SU-DHL-6 (cell line): Measurements from ENCODE around the gene FBXL15.

Experiments used
- H2AFZ ChIP-seq: fragments of 200-600 bp; sonication (generic); 2 replicates; pipeline ENCODE4 v1.6.1; 2014; ENCODE audit warnings: low read depth, mild to moderate bottlenecking, moderate library complexity, mixed read lengths, antibody characterized with exemption, low read length; ENCODE audit not compliant: severe bottlenecking
- H3F3A ChIP-seq: fragments of 200-600 bp; shearing (Covaris generic); 2 replicates; pipeline ENCODE4 v1.6.0; 2016; ENCODE audit warnings: antibody characterized with exemption, mild to moderate bottlenecking; ENCODE audit not compliant: insufficient read depth
- H3K27ac ChIP-seq: fragments of 200-600 bp; sonication (generic); 2 replicates; pipeline ENCODE4 v1.5.1; 2016; ENCODE audit warnings: low read depth, mild to moderate bottlenecking, low read length, moderate library complexity, mixed read lengths
- H3K27me3 ChIP-seq: fragments of 200-600 bp; sonication (generic), shearing (Covaris generic); 2 replicates; pipeline ENCODE4 v1.6.0; 2014; ENCODE audit warnings: mild to moderate bottlenecking, low read length
- H3K36me3 ChIP-seq: fragments of 200-600 bp; sonication (generic); 2 replicates; pipeline ENCODE4 v1.6.1; 2014; ENCODE audit warnings: mild to moderate bottlenecking, low read length, mixed read lengths
- H3K4me2 ChIP-seq: fragments of 300-600, 200-600 bp; shearing (Covaris generic), sonication (generic); 2 replicates; pipeline ENCODE4 v1.6.0; 2014; ENCODE audit warnings: low read length, low read depth, mild to moderate bottlenecking; ENCODE audit not compliant: poor library complexity, severe bottlenecking
- H3K4me3 ChIP-seq: fragments of 200-600 bp; sonication (generic); 2 replicates; pipeline ENCODE4 v1.5.1; 2014; ENCODE audit warnings: antibody characterized with exemption, low read length, mild to moderate bottlenecking, mixed read lengths; ENCODE audit not compliant: insufficient read depth, poor library complexity, severe bottlenecking
- H3K79me2 ChIP-seq: fragments of 200-600 bp; sonication (generic); 2 replicates; pipeline ENCODE4 v1.6.1; 2014; ENCODE audit warnings: mild to moderate bottlenecking, low read length, moderate library complexity; ENCODE audit not compliant: insufficient read depth
- H3K9ac ChIP-seq: fragments of 200-600 bp; sonication (generic); 2 replicates; pipeline ENCODE4 v1.7.0; 2014; ENCODE audit warnings: mild to moderate bottlenecking, low read length
- H3K9me2 ChIP-seq: fragments of 200-600 bp; sonication (generic); replicated peaks from 2 replicates; pipeline ENCODE4 v1.6.1; 2014; ENCODE audit warnings: low read length; ENCODE audit not compliant: insufficient read depth
- H3K9me3 ChIP-seq: fragments of 200-600 bp; sonication (generic); 2 replicates; pipeline ENCODE4 v1.6.1; 2014; ENCODE audit warnings: low read length, mixed read lengths; ENCODE audit not compliant: insufficient read depth
- H4K20me1 ChIP-seq: fragments of 200-600 bp; sonication (generic); 2 replicates; pipeline ENCODE4 v1.6.1; 2014; ENCODE audit warnings: low read depth, mild to moderate bottlenecking, antibody characterized with exemption, low read length, moderate library complexity, mixed read lengths
- CTCF ChIP-seq: fragments of 200-600 bp; sonication (generic); IDR thresholded peaks from one replicate; pipeline ENCODE4 v1.5.1; 2017; ENCODE audit warnings: antibody characterized with exemption, mild to moderate bottlenecking, low read length, moderate library complexity; ENCODE audit not compliant: insufficient read depth, poor library complexity, severe bottlenecking
- EZH2phosphoT487 ChIP-seq: fragments of 200-600 bp; sonication (generic), shearing (Covaris generic); conservative IDR thresholded peaks from 2 replicates; pipeline ENCODE4 v1.6.1; 2018; ENCODE audit warnings: mild to moderate bottlenecking, antibody characterized with exemption, low read length, moderate library complexity, mixed read lengths

FBXL15 gene

GRCh38 chr10:102463983-102464382 lies 43.3 kb downstream of the FBXL15 start:
- Histone ChIP-seq H3K27ac (no peak overlapping the region), H3K9ac (no peak overlapping the region)

GRCh38 chr10:102465466-102465865 lies 44.8 kb downstream of the FBXL15 start:
- 0 out of 2 replicates have a peak, but pooled peaks cover 3% of the 10 kb centered on the region for H3F3A ChIP-seq
- H3K4me2 ChIP-seq, result no peak overlapping the region
- H3K27me3 ChIP-seq, result no peaks in the 10 kb centered on the region
- H2AFZ ChIP-seq, result no peak overlapping the region
- no peaks in the 10 kb centered on the region for H3K9me3 ChIP-seq
- TF ChIP-seq EZH2phosphoT487 (no peak), CTCF (no peak)
- H4K20me1 ChIP-seq, result no peaks in the 10 kb centered on the region
- H3K9me2 ChIP-seq, result no peaks in the 10 kb centered on the region
- no peak overlapping the region for H3K4me3 ChIP-seq
- peaks cover 20% of the 10 kb centered on the region for H3K79me2 ChIP-seq
- no peak overlapping the region for H3K9ac ChIP-seq
- no peak overlapping the region for H3K27ac ChIP-seq
- H3K36me3 ChIP-seq, result no peaks in the 10 kb centered on the region

More at GRCh38 chr10:102463983-102464382, 43.3 kb downstream of the FBXL15 start:
- H3K27me3 ChIP-seq, result no peaks in the 10 kb centered on the region
- H3K9me3 ChIP-seq, result no peaks in the 10 kb centered on the region
- TF ChIP-seq CTCF (no peak), EZH2phosphoT487 (no peak)
- H2AFZ ChIP-seq, result no peak overlapping the region
- H3K79me2 ChIP-seq, result peaks cover 20% of the 10 kb centered on the region
- H3K36me3 ChIP-seq, result no peaks in the 10 kb centered on the region
- H3F3A ChIP-seq, result peaks cover 3% of the 10 kb centered on the region; the same call in 1 of the 2 replicates
- H3K4me2 ChIP-seq, result no peak overlapping the region
- H4K20me1 ChIP-seq, result no peaks in the 10 kb centered on the region
- no peaks in the 10 kb centered on the region for H3K9me2 ChIP-seq
- H3K4me3 ChIP-seq, result no peak overlapping the region

GRCh38 chr10:102467318-102467717 lies 46.7 kb downstream of the FBXL15 start:
- Histone ChIP-seq H3K27me3 (no peaks in the 10 kb centered on the region), H3K9ac (no peak overlapping the region), H3F3A (0 out of 2 replicates have a peak, but pooled peaks cover 1% of the 10 kb centered on the region), H4K20me1 (no peaks in the 10 kb centered on the region), H3K36me3 (no peaks in the 10 kb centered on the region), H2AFZ (no peak overlapping the region), H3K27ac (no peak overlapping the region), H3K9me3 (no peaks in the 10 kb centered on the region), H3K4me3 (no peak overlapping the region), H3K79me2 (peaks cover 13% of the 10 kb centered on the region), H3K4me2 (no peak overlapping the region), H3K9me2 (no peaks in the 10 kb centered on the region)
- TF ChIP-seq EZH2phosphoT487 (no peak), CTCF (no peak)
